H1 (cell line): Measurements from ENCODE around the gene AIF1L. TPM values are rescaled to one million over a fixed set of nuclear protein-coding genes. Genes with fewer than 3 reads are reported as not detected.

Experiments used
- CTCF ChIA-PET: fragments of 300-600 bp; sonication (Branson Sonifier 250); formaldehyde crosslinking; loops from one replicate; lab custom pipeline; 2021; ENCODE audit not compliant: partially characterized antibody; lab: Charles Lee
- POLR2A ChIA-PET: fragments of 300-600 bp; sonication (Branson Sonifier 250); formaldehyde crosslinking; loops from one replicate; lab custom pipeline; 2021; ENCODE audit warnings: inconsistent platforms; ENCODE audit not compliant: partially characterized antibody; lab: Charles Lee
- DNase-seq, 2 experiments: peaks; one replicate each; pipeline versions ENCODE4 v3.0.0 to v3.0.0-alpha.2; 2010 to 2022; ENCODE audit warnings: low spot score in 2 of 2, low read depth in 1 of 2, mixed read lengths in 1 of 2
- FAIRE-seq: peaks from 2 replicates; lab custom pipeline; 2011; peaks lifted over from hg19 to GRCh38; lab: Jason Lieb, UNC
- H2AFZ ChIP-seq: 2 replicates; pipeline ENCODE4 v1.8.1; 2012; ENCODE audit warnings: low read length, inconsistent platforms
- H2AK5ac ChIP-seq: 2 replicates; pipeline ENCODE4 v1.6.1; 2013; ENCODE audit warnings: low read depth, low read length
- H2BK120ac ChIP-seq: replicated peaks from 2 replicates; pipeline ENCODE3; 2013; ENCODE audit warnings: low read depth, low read length, inconsistent platforms
- H2BK12ac ChIP-seq: 2 replicates; pipeline ENCODE4 v1.6.1; 2013; ENCODE audit warnings: low read depth, low read length
- H2BK15ac ChIP-seq: 2 replicates; pipeline ENCODE4 v1.6.1; 2013; ENCODE audit warnings: low read length
- H2BK20ac ChIP-seq: 2 replicates; pipeline ENCODE4 v1.6.1; 2013; ENCODE audit warnings: low read length
- H2BK5ac ChIP-seq: 2 replicates; pipeline ENCODE4 v1.6.1; 2013; ENCODE audit warnings: low read depth, low read length
- H3K14ac ChIP-seq: 2 replicates; pipeline ENCODE4 v1.6.1; 2013; ENCODE audit warnings: inconsistent platforms; ENCODE audit not compliant: insufficient read length
- H3K18ac ChIP-seq: 2 replicates; pipeline ENCODE4 v1.6.1; 2013; ENCODE audit warnings: low read length; ENCODE audit errors: extremely low read depth
- H3K23ac ChIP-seq: 2 replicates; pipeline ENCODE4 v1.6.1; 2013; ENCODE audit warnings: inconsistent platforms; ENCODE audit not compliant: insufficient read length
- H3K23me2 ChIP-seq: 2 replicates; pipeline ENCODE4 v1.6.1; 2013; ENCODE audit warnings: low read depth, low read length
- H3K27ac ChIP-seq: 2 replicates; pipeline ENCODE4 v1.6.1; 2011; ENCODE audit warnings: low read depth, low read length, inconsistent platforms
- H3K27me3 ChIP-seq, 4 experiments: replicated peaks in 1 of 4; 1 replicate in 1 of 4; 2 replicates in 3 of 4; pipeline versions ENCODE4 v1.6.1 to v1.8.1; 2011 to 2013; ENCODE audit warnings: low read length in 3 of 4, mild to moderate bottlenecking in 3 of 4, inconsistent platforms in 2 of 4, mixed read lengths in 2 of 4, moderate library complexity in 1 of 4; ENCODE audit not compliant: control insufficient read depth in 3 of 4, insufficient read depth in 3 of 4; ENCODE audit errors: extremely low read depth in 1 of 4
- H3K36me3 ChIP-seq, 4 experiments: 2 replicates each; pipeline versions ENCODE4 v1.6.1 to v1.8.1; 2011 to 2013; ENCODE audit warnings: mild to moderate bottlenecking in 4 of 4, low read length in 3 of 4, moderate library complexity in 2 of 4, control low read depth in 1 of 4, inconsistent platforms in 1 of 4; ENCODE audit not compliant: insufficient read depth in 4 of 4, control insufficient read depth in 2 of 4
- H3K4ac ChIP-seq: replicated peaks from 2 replicates; pipeline ENCODE3; 2013; ENCODE audit warnings: low read length, low read depth, mixed read lengths, inconsistent platforms; ENCODE audit not compliant: insufficient read length
- H3K4me1 ChIP-seq, 4 experiments: replicated peaks in 1 of 4; 1 replicate in 1 of 4; 2 replicates in 3 of 4; pipeline versions ENCODE4 v1.6.1 to v1.8.1; 2011 to 2013; ENCODE audit warnings: low read length in 3 of 4, inconsistent platforms in 2 of 4, mixed read lengths in 1 of 4; ENCODE audit not compliant: insufficient read depth in 4 of 4, control insufficient read depth in 3 of 4
- H3K4me2 ChIP-seq, 2 experiments: 2 replicates each; pipeline versions ENCODE4 v1.6.1 to v1.8.1; 2011 to 2013; ENCODE audit warnings: low read depth in 2 of 2, low read length in 2 of 2, control low read depth in 1 of 2, inconsistent platforms in 1 of 2, mild to moderate bottlenecking in 1 of 2; ENCODE audit not compliant: insufficient read depth in 1 of 2
- H3K4me3 ChIP-seq, 4 experiments: fragments of 200-600, 300-600 bp in 1 of 4; sonication (generic), shearing (Covaris generic), sonication (Bioruptor Twin) in 1 of 4; 2 replicates each; pipeline versions ENCODE4 v1.5.1 to v1.8.1; 2011 to 2016; ENCODE audit warnings: low read length in 4 of 4, low read depth in 3 of 4, control low read depth in 2 of 4, inconsistent platforms in 2 of 4, mild to moderate bottlenecking in 2 of 4, mixed read lengths in 1 of 4, moderate library complexity in 1 of 4; ENCODE audit not compliant: insufficient read depth in 2 of 4; ENCODE audit errors: extremely low read depth in 1 of 4
- H3K56ac ChIP-seq: replicated peaks from 2 replicates; pipeline ENCODE3; 2013; ENCODE audit warnings: low read depth, mild to moderate bottlenecking, mixed read lengths, low read length, inconsistent platforms; ENCODE audit not compliant: insufficient read length
- H3K79me1 ChIP-seq: 2 replicates; pipeline ENCODE4 v1.6.1; 2013; ENCODE audit warnings: low read depth, low read length, control low read depth
- H3K79me2 ChIP-seq, 2 experiments: 2 replicates each; pipeline versions ENCODE4 v1.6.1 to v1.8.1; 2012 to 2013; ENCODE audit warnings: low read length in 2 of 2, mild to moderate bottlenecking in 2 of 2, inconsistent platforms in 1 of 2; ENCODE audit not compliant: insufficient read depth in 2 of 2, control insufficient read depth in 1 of 2
- H3K9ac ChIP-seq, 4 experiments: replicated peaks in 1 of 4; 1 replicate in 1 of 4; 2 replicates in 3 of 4; pipeline versions ENCODE4 v1.6.1 to v1.8.1; 2011 to 2013; ENCODE audit warnings: low read depth in 3 of 4, low read length in 3 of 4, control low read depth in 2 of 4, mild to moderate bottlenecking in 2 of 4, moderate library complexity in 2 of 4, inconsistent platforms in 1 of 4; ENCODE audit errors: extremely low read depth in 1 of 4
- H3K9me3 ChIP-seq, 2 experiments: 2 replicates each; pipeline versions ENCODE4 v1.6.1 to v1.8.1; 2012 to 2013; ENCODE audit warnings: mild to moderate bottlenecking in 2 of 2, moderate library complexity in 2 of 2, control low read depth in 1 of 2, inconsistent platforms in 1 of 2, low read depth in 1 of 2, low read length in 1 of 2, mixed read lengths in 1 of 2; ENCODE audit not compliant: insufficient read depth in 2 of 2
- H4K20me1 ChIP-seq, 2 experiments: replicated peaks in 1 of 2; 2 replicates each; pipeline versions ENCODE3 to v1.8.1; 2011 to 2013; ENCODE audit warnings: inconsistent platforms in 2 of 2, low read length in 2 of 2, mild to moderate bottlenecking in 1 of 2; ENCODE audit not compliant: insufficient read depth in 2 of 2, control insufficient read depth in 1 of 2
- H4K5ac ChIP-seq: 2 replicates; pipeline ENCODE4 v1.6.1; 2013; ENCODE audit warnings: low read length, low read depth, mixed read lengths, inconsistent platforms; ENCODE audit not compliant: insufficient read length
- H4K8ac ChIP-seq: 2 replicates; pipeline ENCODE4 v1.8.0; 2013; ENCODE audit warnings: mild to moderate bottlenecking, moderate library complexity, low read length, inconsistent platforms; ENCODE audit not compliant: insufficient read depth; ENCODE audit errors: extremely low read depth
- H4K91ac ChIP-seq: replicated peaks from 2 replicates; pipeline ENCODE3; 2013; ENCODE audit warnings: low read length, mixed read lengths, inconsistent platforms; ENCODE audit not compliant: insufficient read length
- NRF1 ChIP-seq: IDR thresholded peaks from 2 replicates; pipeline ENCODE4 v1.6.1; 2011; ENCODE audit warnings: mild to moderate bottlenecking, low read depth, low read length, improper control_type of control experiment
- PHF8 ChIP-seq: fragments of 200-600 bp; sonication (generic); conservative IDR thresholded peaks from 2 replicates; pipeline ENCODE4 v1.7.1; 2012; ENCODE audit warnings: low read depth, mild to moderate bottlenecking, inconsistent platforms, low read length, moderate library complexity
- POLR2A ChIP-seq, 2 experiments: IDR thresholded peaks; 1 replicate in 1 of 2; 2 replicates in 1 of 2; pipeline ENCODE4 v1.6.1; 2011; ENCODE audit warnings: low read depth in 2 of 2, low read length in 2 of 2, mild to moderate bottlenecking in 2 of 2; ENCODE audit errors: control extremely low read depth in 1 of 2
- POLR2AphosphoS5 ChIP-seq: IDR thresholded peaks from 2 replicates; pipeline ENCODE4 v1.6.1; 2011; ENCODE audit warnings: low read depth, low read length
- RBBP5 ChIP-seq: IDR thresholded peaks from 2 replicates; pipeline ENCODE4 v1.7.1; 2012; ENCODE audit warnings: low read depth, mild to moderate bottlenecking, inconsistent platforms, low read length, moderate library complexity, borderline replicate concordance
- SIN3A ChIP-seq, 2 experiments: IDR thresholded peaks in 1 of 2; conservative IDR thresholded peaks in 1 of 2; 2 replicates each; pipeline ENCODE4 v1.6.1; 2011 to 2012; ENCODE audit warnings: low read length in 2 of 2, improper control_type of control experiment in 1 of 2, low read depth in 1 of 2, mild to moderate bottlenecking in 1 of 2
- SIRT6 ChIP-seq: IDR thresholded peaks from one replicate; pipeline ENCODE4 v1.7.1; 2012; ENCODE audit warnings: low read length, inconsistent platforms
- SP2 ChIP-seq: IDR thresholded peaks from 2 replicates; pipeline ENCODE4 v1.6.1; 2012; ENCODE audit warnings: mild to moderate bottlenecking, low read length, inconsistent platforms
- SRF ChIP-seq: IDR thresholded peaks from 2 replicates; pipeline ENCODE4 v1.6.1; 2011; ENCODE audit warnings: mild to moderate bottlenecking, low read depth, low read length, moderate library complexity
- SUZ12 ChIP-seq: fragments of 200-600 bp; sonication (generic); IDR thresholded peaks from 2 replicates; pipeline ENCODE4 v1.6.1; 2012; ENCODE audit warnings: mild to moderate bottlenecking, inconsistent platforms, low read length, moderate library complexity, mixed read lengths
- TAF1 ChIP-seq: IDR thresholded peaks from 2 replicates; pipeline ENCODE4 v1.6.1; 2011; ENCODE audit warnings: mild to moderate bottlenecking, low read depth, low read length
- TEAD4 ChIP-seq: IDR thresholded peaks from 2 replicates; pipeline ENCODE4 v1.6.1; 2012; ENCODE audit warnings: low read depth, low read length, inconsistent platforms, mixed read lengths
- WGBS, 2 experiments: shearing (Covaris generic) in 1 of 2; methylation state at CpG; one replicate each; pipeline versions ENCODE4 v1.1.6 to v1.1.7; 2013 to 2015; ENCODE audit warnings: low lambda C conversion rate in 2 of 2, mixed read lengths in 2 of 2, inconsistent platforms in 1 of 2, low coverage in 1 of 2, missing lambda C conversion rate in 1 of 2; ENCODE audit not compliant: insufficient replicate concordance in 2 of 2, insufficient coverage in 1 of 2, insufficient read length in 1 of 2; ENCODE audit errors: extremely low coverage in 1 of 2, missing lambda C conversion rate in 1 of 2; 5-methylcytosine and 5-hydroxymethylcytosine counted together
- polyA plus RNA-seq, 7 experiments: library from polyadenylated mRNA; depleted of rRNA in 3 of 7; stranded (reverse) in 5 of 7; unstranded in 2 of 7; fragments of >200 nt in 5 of 7; fragments of 200-250 nt in 2 of 7; gene quantifications; 1 replicate in 5 of 7; 2 replicates in 1 of 7; 4 replicates in 1 of 7; pipeline versions ENCODE4 v1.2.1 to v1.2.3, GENCODE V29; 2011 to 2013; ENCODE audit warnings: missing spikeins in 2 of 7, mixed read lengths in 2 of 7
- total RNA-seq: library from RNA; stranded (reverse); fragmentation: NEBNext Ultra II Directional; extraction: Animal tissue kit (Norgen Biotek cat#: 25700); gene quantifications from 2 replicates; pipeline ENCODE4 v1.2.1, GENCODE V29; 2021
- TF ChIP-seq, protein P1 (sequence below): IDR thresholded peaks from 2 replicates; pipeline ENCODE4 v1.6.1; 2012; ENCODE audit warnings: inconsistent platforms

Gene AIF1L
- total and polyA plus RNA-seq, 2 of the 8 experiments (the other 6 are each of a cell fraction or from before 2014, with no cell fraction given): 70.7 to 149 TPM

DNA sequence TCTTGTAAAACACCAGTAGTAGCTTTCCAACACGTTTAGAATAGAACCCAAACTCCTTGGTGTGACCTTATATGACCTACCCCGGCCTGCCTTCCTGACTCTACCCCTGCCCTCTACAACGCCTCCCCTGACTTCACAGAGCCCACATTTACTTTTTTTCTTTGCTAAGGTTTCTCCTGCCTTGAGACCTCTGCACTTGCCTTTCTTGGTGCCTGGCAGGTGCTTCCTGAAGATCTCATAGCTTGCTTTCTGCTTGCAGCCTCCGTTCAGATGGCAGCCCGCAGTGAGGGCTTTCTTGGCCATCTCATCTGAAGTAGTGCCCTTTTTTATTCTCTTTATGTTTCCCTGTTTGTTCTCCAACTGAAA is 53.3 kb downstream of the AIF1L start:
- H3K23me2 ChIP-seq: no peaks in the 10 kb centered on the region
- H4K8ac ChIP-seq: no peak overlapping the region
- no peak overlapping the region for H3K56ac ChIP-seq
- no peaks in the 10 kb centered on the region for H3K79me1 ChIP-seq
- POLR2A ChIA-PET: interaction anchor here (1.5 kb wide), 1 partner anchor 12 kb away, joined by 3 read pairs; no protein-coding TSS in a partner anchor
- no peak overlapping the region for H2BK15ac ChIP-seq
- 86% methylated on average over 5 of the region's 5 CpGs; no CpG with 5 or more reads in 1 of the 2 experiments for WGBS, 2 experiments
- no peak overlapping the region for H2AK5ac ChIP-seq
- H4K20me1 ChIP-seq: peaks cover 2 to 3% of the 10 kb centered on the region in 2 experiments
- H2BK5ac ChIP-seq: no peak overlapping the region
- H2BK12ac ChIP-seq: no peak overlapping the region
- H3K27ac ChIP-seq: no peak overlapping the region
- H2BK120ac ChIP-seq: no peak overlapping the region
- H3K36me3 ChIP-seq: peaks cover 27 to 87% (median 64%) of the 10 kb centered on the region in 4 experiments
- no peak for DNase-seq
- H3K23ac ChIP-seq: no peak overlapping the region
- H3K9me3 ChIP-seq: no peaks in the 10 kb centered on the region
- no peak overlapping the region for H3K9ac ChIP-seq
- H3K18ac ChIP-seq: no peak overlapping the region
- H4K5ac ChIP-seq: no peak overlapping the region
- H3K79me2 ChIP-seq: no peaks in the 10 kb centered on the region
- H2BK20ac ChIP-seq: no peak overlapping the region
- H4K91ac ChIP-seq: no peak overlapping the region
- CTCF ChIA-PET: interaction anchor here (1.7 kb wide), 1 partner anchor 187 kb away, joined by 3 read pairs; no protein-coding TSS in a partner anchor
- no peak overlapping the region for H3K4ac ChIP-seq
- H2AFZ ChIP-seq: no peak overlapping the region
- no peak overlapping the region for H3K4me2 ChIP-seq
- FAIRE-seq: no peak
- H3K27me3 ChIP-seq: no peaks in the 10 kb centered on the region
- TF ChIP-seq POLR2A (IDR thresholded peaks at IDR 0.05; ENCODE audit: control extremely low read depth in 1 of 2, low read depth in 2 of 2, low read length in 2 of 2) (no peak), RBBP5 (no peak), POLR2AphosphoS5 (no peak), SRF (no peak), TEAD4 (no peak), SP2 (no peak), SIRT6 (no peak), PHF8 (no peak), SUZ12 (no peak), TAF1 (no peak), NRF1 (no peak), SIN3A (conservative IDR thresholded peaks at IDR 0.05 in 1 of 2, IDR thresholded peaks at IDR 0.05 in 1 of 2; ENCODE audit: low read depth in 1 of 2, low read length in 2 of 2) (no peak)
- TF ChIP-seq, protein P1, sequence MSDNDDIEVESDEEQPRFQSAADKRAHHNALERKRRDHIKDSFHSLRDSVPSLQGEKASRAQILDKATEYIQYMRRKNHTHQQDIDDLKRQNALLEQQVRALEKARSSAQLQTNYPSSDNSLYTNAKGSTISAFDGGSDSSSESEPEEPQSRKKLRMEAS: no peak
- H3K4me1 ChIP-seq: no peaks in the 10 kb centered on the region
- no peak overlapping the region for H3K14ac ChIP-seq
- H3K4me3 ChIP-seq: no peak overlapping the region
